ENCODE results near the gene CRYGN.

Gene CRYGN

GRCh38 chr7:151406051-151406875, 33.7 kb downstream of the CRYGN start:
- DNase-seq (ENCODE audit: low spot score), result no peak

DNA sequence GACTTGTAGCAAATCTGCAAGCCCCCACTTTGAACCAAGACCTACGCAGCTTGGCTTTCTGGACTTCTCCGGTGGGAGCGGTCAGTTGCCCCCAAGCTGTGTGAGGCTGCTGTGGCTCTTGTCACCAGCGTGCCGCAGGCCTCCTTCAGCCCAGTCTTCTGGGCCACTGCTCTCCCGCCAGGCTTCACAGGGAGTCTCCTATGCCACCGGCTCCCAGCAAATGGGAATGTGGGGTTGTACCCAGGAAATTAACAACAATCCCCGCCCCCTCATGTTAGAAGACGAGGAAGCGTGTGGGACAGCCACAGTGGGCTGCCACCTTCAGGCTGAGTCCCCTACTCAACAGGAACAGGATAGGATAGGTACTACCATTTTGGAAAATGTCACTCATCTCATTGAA, 34.4 kb downstream of the CRYGN start:
- no peak for DNase-seq (ENCODE audit: low spot score)

GRCh38 chr7:151405056-151405455, 34.9 kb downstream of the CRYGN start:
- DNase-seq (ENCODE audit: low spot score), result no peak

DNA sequence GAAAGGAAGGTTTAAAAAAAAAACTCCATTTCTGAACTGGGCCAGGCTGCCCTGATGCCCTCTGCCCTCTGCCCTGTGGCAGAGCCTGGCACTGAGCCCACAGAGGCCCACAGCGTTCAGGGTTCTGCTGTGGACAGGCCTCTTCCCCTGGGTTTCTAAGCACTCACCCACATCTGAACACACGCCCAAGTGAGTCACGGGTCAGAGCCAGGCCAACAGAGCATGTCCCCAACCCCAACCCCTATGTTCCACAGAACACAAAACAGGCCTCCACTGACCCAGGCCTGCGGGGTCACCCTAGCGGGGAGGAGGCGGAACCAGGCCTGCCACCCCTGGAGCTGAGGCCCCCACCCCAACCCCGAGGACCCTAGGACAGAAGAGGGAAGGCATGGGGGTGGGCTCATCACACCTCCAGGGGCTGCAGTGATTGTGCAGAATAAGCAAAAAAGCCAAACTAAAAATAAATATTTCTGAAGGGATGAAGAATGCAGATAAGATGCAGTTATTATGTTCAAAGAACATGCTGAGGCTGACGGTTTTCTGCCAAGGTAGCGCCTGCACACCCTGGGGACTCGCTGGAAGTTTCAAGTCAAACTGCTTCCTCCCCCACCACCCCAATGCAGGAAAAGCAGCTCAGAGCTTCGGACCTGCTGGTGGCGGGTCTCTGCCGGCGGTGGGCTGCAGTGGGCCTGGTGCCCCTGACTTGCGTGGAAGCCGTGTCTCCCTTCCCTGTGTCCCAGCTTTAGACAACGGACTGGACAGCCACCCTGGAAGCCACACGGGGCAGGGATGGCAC, 35.5 kb downstream of the CRYGN start:
- DNase-seq (ENCODE audit: low spot score), result no peak

DNA sequence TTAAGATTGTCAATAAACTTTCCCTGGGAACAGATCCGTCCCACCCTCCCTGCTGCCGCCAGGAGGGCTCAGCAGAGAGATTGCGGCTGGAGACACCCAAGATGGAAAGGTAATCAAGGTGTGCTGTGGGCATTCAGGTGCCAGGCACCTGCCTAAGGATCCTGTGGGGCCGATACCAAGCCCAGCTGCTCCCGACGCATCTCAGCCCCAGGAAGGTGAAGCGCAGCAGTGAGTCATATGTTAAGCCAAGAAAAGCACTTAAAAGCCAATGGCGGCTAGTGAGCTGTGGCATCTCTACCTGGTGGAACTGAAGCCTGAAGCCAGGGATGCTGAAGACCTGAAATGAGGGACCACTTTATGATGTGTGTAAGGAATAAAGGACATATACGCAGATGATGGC, 36.2 kb downstream of the CRYGN start:
- DNase-seq (ENCODE audit: low spot score), result no peak

- no peak for DNase-seq (ENCODE audit: low spot score)
Observed at GRCh38 chr7:151402029-151402835, 37.7 kb downstream of the CRYGN start.

- DNase-seq (ENCODE audit: low spot score), result no peak
Observed at GRCh38 chr7:151400626-151401315, 39.2 kb downstream of the CRYGN start.

- DNase-seq (ENCODE audit: low spot score), result no peak
Observed at GRCh38 chr7:151399906-151400305, 40.0 kb downstream of the CRYGN start.

DNA sequence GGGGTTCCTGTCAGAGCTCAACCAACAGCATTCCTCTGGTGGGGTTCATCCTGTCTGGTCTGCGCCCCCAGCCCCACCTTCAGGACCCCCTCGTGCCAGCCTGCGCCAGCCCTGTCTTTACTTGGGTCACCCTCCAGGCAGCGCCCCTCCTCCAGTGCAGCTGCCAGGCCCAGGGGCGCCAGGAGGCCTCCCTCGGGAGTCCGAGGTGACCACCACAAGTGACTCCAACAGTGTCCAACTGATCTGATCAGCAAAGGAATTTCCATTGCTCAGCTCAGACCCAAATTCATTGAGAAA, 40.7 kb downstream of the CRYGN start:
- no peak for DNase-seq (ENCODE audit: low spot score)

DNA sequence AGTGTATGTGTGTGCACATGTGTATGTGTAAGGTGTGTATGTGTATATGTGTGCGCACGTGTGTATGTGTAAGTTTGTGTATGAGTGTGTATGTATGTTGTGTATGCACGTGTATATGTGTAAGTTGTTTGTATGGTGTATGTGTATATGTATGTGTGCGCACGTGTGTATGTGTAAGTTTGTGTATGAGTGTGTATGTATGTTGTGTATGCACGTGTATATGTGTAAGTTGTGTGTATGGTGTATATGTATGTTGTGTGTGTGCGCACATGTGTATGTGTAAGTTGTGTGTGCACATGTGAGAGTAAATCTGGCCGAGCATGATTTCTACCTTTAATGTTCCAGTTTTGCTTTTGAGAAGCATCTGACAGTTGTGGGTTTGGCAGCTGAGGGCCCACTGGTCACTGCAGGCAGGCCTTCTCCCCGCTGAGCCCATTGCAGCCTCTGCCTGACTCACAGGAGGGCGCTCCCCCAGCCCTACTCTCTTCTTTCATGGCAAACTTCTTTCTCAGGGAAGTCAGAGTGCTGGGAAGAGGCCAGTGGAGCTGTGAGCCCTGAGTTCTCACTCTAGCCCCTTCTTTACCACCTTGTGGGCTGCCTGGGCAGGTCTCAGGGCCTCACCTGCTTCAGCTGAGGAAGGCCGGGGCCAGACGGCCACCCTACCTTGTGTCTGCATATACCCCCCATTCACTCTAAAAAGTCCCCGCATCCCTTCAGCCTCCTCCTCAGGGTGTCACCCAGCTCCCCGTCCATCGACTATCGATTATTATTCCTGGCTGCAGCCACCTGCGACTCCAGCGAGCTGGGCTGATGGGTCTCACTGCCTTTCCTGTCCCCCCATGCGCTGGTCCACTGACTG, 41.3 kb downstream of the CRYGN start:
- no peak for DNase-seq (ENCODE audit: low spot score)

DNA sequence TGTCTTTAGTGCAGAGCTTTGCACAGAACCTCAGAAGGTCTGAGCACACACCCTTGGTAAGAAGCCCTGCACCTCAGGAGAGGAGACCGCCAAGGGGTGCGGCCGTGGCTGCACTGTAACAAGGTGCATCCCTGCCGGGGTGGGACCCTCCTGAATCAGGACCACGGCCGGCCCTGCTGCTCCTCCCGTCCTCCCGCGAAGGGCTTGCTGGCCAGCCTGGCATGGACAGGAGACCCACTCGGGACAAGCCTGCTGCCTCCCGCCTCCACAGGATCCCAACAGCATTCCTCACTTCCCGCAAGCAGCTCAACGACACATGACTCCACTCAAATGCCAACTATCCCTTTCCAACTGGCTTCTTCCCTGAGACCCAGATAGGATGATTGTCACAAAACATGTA, 42.9 kb downstream of the CRYGN start:
- DNase-seq (ENCODE audit: low spot score), result no peak

DNA sequence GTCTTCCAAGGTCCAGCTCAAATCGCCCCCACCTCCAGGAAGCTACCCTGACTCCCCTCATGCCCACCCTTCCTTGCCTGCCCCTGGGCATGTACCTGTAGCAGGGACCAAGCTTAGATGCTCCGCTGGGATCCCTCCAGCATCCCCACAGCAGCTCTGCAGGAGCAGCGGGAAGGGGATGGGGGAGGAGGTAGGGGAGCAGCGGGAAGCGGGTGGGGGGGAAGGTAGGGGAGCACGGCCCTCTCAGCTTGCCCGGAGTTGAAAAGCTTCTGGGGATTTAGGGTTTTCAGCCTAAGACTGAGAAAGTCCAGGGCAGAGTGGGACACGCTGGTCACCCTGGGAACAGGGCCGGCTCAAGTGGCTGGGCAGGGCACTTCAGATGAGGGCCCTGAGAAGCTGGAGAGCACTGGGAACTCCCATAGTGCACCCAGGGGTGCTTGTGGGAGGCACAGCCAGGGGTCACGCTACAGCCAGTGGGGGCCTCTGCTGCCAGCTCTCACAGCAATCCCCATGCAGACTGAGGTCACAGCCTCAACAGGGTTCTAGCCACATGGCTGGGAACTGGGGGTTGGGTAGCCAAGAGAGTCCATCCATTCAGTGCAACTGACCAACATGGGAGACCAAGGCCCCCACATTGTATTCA, 43.5 kb downstream of the CRYGN start:
- no peak for DNase-seq (ENCODE audit: low spot score)

DNA sequence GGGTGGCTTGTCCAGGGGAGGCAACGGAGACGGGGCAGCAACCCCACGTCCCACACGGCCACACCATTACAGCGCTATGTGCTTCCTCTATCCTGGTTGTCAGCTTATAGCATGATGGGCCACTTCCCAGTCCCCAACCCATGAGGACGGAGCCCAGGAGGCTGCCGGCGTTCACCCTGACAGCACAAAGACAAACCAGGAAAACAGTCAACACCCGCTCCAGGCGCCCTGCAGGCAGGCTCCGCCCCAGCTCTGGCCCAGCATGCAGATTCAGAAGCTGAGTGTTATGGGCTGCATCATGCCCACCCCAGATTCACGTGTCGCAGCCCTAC, 44.9 kb downstream of the CRYGN start:
- no peak for DNase-seq (ENCODE audit: low spot score)

DNA sequence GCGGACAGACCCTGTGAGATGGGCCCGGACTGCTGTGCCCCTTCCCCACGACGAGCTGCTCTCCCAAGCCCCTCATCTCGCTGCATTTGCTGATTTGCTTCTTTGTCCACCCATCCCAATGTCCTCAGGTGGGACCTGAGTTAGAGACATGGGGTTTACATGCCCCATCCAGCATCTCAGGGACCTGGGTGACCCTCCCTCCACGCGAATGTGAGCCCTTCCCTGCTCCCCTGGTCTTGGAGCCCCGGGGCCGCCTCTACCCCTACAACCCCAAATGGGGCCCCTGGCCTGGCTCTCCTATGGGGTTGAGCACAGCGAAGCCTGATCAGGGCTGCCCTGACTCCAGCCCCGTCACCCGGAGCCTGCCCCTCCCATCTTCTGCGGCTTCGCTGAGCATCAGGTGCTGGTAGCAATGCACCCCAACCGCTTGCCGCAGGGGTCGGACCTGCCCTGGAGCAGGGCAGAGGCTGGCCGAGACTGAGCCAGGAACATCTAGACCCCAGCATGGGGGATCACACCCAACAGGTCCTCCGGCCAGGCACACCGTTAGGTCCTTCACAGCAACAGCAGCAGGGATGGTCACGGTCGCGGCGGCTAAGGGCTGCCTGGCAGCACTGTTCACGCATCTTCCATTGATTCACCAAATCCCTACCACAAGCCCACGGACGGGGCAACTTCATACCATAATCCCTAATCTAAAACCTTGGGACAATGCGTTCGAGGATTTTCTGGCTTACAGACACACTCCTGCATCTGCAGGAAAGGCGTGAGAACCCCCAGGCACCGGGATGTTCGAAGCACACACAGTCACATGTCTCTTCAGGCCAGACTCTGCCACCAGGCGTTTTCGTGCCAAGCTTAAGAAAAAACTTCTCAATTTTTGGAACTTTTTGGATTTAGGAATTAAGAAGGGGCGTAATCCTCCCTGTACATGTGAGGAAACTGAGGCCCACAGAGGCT, 45.6 kb downstream of the CRYGN start:
- DNase-seq (ENCODE audit: low spot score), result no peak

- DNase-seq (ENCODE audit: low spot score), result no peak
Observed at GRCh38 chr7:151393031-151393977, 46.6 kb downstream of the CRYGN start.

DNA sequence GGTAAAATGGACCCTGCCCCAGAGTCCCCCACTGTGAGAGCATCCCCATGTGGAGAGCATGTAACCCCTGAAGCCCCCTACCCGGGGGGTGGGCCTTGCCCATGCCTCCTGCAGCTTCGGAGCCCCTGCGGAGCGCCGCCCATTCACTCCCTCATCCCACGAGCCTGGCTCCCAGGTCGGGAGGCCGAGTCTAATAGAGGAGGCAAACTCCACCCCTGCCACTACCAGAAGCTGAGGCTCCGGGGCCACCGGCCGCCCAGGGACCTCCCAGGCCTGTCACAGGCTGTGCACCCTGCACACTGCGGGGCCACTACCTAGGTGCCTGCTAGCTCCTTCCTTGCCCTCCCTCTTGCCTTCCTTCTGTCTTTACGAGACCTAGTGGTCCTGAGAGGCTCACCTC, 47.5 kb downstream of the CRYGN start:
- no peak for DNase-seq (ENCODE audit: low spot score)

- no peak for DNase-seq (ENCODE audit: low spot score)
Observed at GRCh38 chr7:151392002-151392401, 47.9 kb downstream of the CRYGN start.

DNA sequence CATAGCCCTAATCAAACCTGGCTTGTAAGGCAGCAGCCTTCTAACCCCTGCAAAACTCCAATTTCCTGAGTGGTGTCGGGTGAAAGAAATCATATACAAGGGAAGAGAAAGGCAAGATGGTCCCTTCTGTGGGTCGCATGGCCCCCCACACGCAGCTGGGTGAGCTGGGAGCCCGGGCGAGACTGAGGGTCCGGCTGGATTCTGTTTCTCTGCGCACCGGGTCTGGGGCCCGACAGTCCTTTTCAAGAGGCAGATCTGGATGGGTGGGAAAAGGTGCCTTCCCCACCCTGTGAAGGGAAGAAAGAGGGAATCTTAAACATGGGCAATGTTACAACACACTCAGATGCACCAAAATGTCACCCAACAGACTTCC, 48.6 kb downstream of the CRYGN start:
- no peak for DNase-seq (ENCODE audit: low spot score)
